Spleen (tissue), 7 donors: ENCODE measurements around the gene GNL1.

Experiments
- CTCF ChIP-seq, 11 experiments: fragments of 200-600 bp in 7 of 11; fragments of 450-650 bp in 4 of 11; sonication (generic) in 4 of 11; IDR thresholded peaks in 8 of 11; conservative IDR thresholded peaks in 3 of 11; 1 replicate in 7 of 11; 2 replicates in 4 of 11; pipeline versions ENCODE4 v1.4.0 to v1.8.0; 2016 to 2021; ENCODE audit warnings: antibody characterized with exemption in 11 of 11, inconsistent platforms in 4 of 11, mild to moderate bottlenecking in 1 of 11
- POLR2A ChIP-seq, 3 donors: fragments of 450-650 bp; IDR thresholded peaks; one replicate each; pipeline ENCODE4 v1.5.1; 2017; ENCODE audit warnings: antibody characterized with exemption in 3 of 3, mild to moderate bottlenecking in 1 of 3
- donor health status: DM: no; HTN: no; CAD: no; lungs with moderate emphysema.
- donor health status: DM: no; HTN: no; CAD: no.
- donor health status: DM: no; HTN: no; CAD: no.

- peak; percentile 66 to 88 (median 78) for TF ChIP-seq CTCF (IDR thresholded peaks at IDR 0.05 in 8 of 11, conservative IDR thresholded peaks at IDR 0.05 in 3 of 11)
- no peak for TF ChIP-seq POLR2A (IDR thresholded peaks at IDR 0.05)
Observed at GRCh38 chr6:30544666-30545272, 11.5 kb downstream of the GNL1 start.
